SU-DHL-6 (cell line): ENCODE data around the gene MFSD6.

ENCODE experiments used
- H2AFZ ChIP-seq: fragments of 200-600 bp; sonication (generic); 2 replicates; pipeline ENCODE4 v1.6.1; 2014; ENCODE audit warnings: low read depth, mild to moderate bottlenecking, moderate library complexity, mixed read lengths, antibody characterized with exemption, low read length; ENCODE audit not compliant: severe bottlenecking
- H3F3A ChIP-seq: fragments of 200-600 bp; shearing (Covaris generic); 2 replicates; pipeline ENCODE4 v1.6.0; 2016; ENCODE audit warnings: antibody characterized with exemption, mild to moderate bottlenecking; ENCODE audit not compliant: insufficient read depth
- H3K27ac ChIP-seq: fragments of 200-600 bp; sonication (generic); 2 replicates; pipeline ENCODE4 v1.5.1; 2016; ENCODE audit warnings: low read depth, mild to moderate bottlenecking, low read length, moderate library complexity, mixed read lengths
- H3K27me3 ChIP-seq: fragments of 200-600 bp; sonication (generic), shearing (Covaris generic); 2 replicates; pipeline ENCODE4 v1.6.0; 2014; ENCODE audit warnings: mild to moderate bottlenecking, low read length
- H3K36me3 ChIP-seq: fragments of 200-600 bp; sonication (generic); 2 replicates; pipeline ENCODE4 v1.6.1; 2014; ENCODE audit warnings: mild to moderate bottlenecking, low read length, mixed read lengths
- H3K4me2 ChIP-seq: fragments of 300-600, 200-600 bp; shearing (Covaris generic), sonication (generic); 2 replicates; pipeline ENCODE4 v1.6.0; 2014; ENCODE audit warnings: low read length, low read depth, mild to moderate bottlenecking; ENCODE audit not compliant: poor library complexity, severe bottlenecking
- H3K4me3 ChIP-seq: fragments of 200-600 bp; sonication (generic); 2 replicates; pipeline ENCODE4 v1.5.1; 2014; ENCODE audit warnings: antibody characterized with exemption, low read length, mild to moderate bottlenecking, mixed read lengths; ENCODE audit not compliant: insufficient read depth, poor library complexity, severe bottlenecking
- H3K79me2 ChIP-seq: fragments of 200-600 bp; sonication (generic); 2 replicates; pipeline ENCODE4 v1.6.1; 2014; ENCODE audit warnings: mild to moderate bottlenecking, low read length, moderate library complexity; ENCODE audit not compliant: insufficient read depth
- H3K9ac ChIP-seq: fragments of 200-600 bp; sonication (generic); 2 replicates; pipeline ENCODE4 v1.7.0; 2014; ENCODE audit warnings: mild to moderate bottlenecking, low read length
- H3K9me2 ChIP-seq: fragments of 200-600 bp; sonication (generic); replicated peaks from 2 replicates; pipeline ENCODE4 v1.6.1; 2014; ENCODE audit warnings: low read length; ENCODE audit not compliant: insufficient read depth
- H3K9me3 ChIP-seq: fragments of 200-600 bp; sonication (generic); 2 replicates; pipeline ENCODE4 v1.6.1; 2014; ENCODE audit warnings: low read length, mixed read lengths; ENCODE audit not compliant: insufficient read depth
- H4K20me1 ChIP-seq: fragments of 200-600 bp; sonication (generic); 2 replicates; pipeline ENCODE4 v1.6.1; 2014; ENCODE audit warnings: low read depth, mild to moderate bottlenecking, antibody characterized with exemption, low read length, moderate library complexity, mixed read lengths
- CTCF ChIP-seq: fragments of 200-600 bp; sonication (generic); IDR thresholded peaks from one replicate; pipeline ENCODE4 v1.5.1; 2017; ENCODE audit warnings: antibody characterized with exemption, mild to moderate bottlenecking, low read length, moderate library complexity; ENCODE audit not compliant: insufficient read depth, poor library complexity, severe bottlenecking
- EZH2phosphoT487 ChIP-seq: fragments of 200-600 bp; sonication (generic), shearing (Covaris generic); conservative IDR thresholded peaks from 2 replicates; pipeline ENCODE4 v1.6.1; 2018; ENCODE audit warnings: mild to moderate bottlenecking, antibody characterized with exemption, low read length, moderate library complexity, mixed read lengths

Gene MFSD6

GRCh38 chr2:190432567-190433231 is 24.5 kb downstream of the MFSD6 start:
- H3K9me2 ChIP-seq: no peaks in the 10 kb centered on the region
- H4K20me1 ChIP-seq: no peaks in the 10 kb centered on the region
- H3K4me2 ChIP-seq: no peak overlapping the region
- TF ChIP-seq CTCF (no peak), EZH2phosphoT487 (no peak)
- no peaks in the 10 kb centered on the region for H3K9me3 ChIP-seq
- no peak overlapping the region for H3K27ac ChIP-seq
- no peaks in the 10 kb centered on the region for H3K36me3 ChIP-seq
- no peaks in the 10 kb centered on the region for H3F3A ChIP-seq
- H3K4me3 ChIP-seq: no peak overlapping the region
- H3K79me2 ChIP-seq: no peaks in the 10 kb centered on the region
- no peaks in the 10 kb centered on the region for H3K27me3 ChIP-seq
- H2AFZ ChIP-seq: no peak overlapping the region
- H3K9ac ChIP-seq: no peak overlapping the region

DNA sequence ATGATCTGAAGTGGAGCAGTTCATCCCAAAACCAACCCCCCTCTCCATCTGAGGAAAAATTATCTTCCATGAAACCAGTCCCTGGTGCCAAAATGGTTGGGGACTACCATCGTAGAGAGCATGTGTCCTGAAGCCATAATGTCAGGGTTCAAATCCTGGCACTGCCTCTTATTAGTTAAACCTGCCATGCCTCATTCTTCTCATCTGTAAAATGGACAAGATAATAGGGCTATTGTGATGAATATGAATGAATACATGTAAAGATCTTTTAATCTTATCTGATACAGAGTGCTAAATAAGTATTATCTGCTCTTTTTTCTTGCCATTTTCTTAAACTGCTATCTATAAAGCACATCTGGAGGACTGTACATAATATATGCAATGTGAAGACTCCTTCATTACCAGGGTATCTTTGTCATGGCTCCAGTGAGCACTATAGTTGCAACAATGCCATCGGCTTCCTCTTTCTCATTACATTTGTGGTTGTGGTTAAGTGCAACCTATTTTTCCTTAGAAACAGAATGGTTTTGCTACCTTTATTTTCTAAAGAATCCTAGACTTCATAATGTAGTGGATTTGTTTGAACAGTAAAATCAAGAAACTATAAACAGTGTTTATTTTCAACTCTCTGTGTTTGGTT is 27.0 kb downstream of the MFSD6 start:
- TF ChIP-seq CTCF (no peak), EZH2phosphoT487 (no peak)
- H4K20me1 ChIP-seq: no peaks in the 10 kb centered on the region
- H3K4me3 ChIP-seq: no peak overlapping the region
- no peak overlapping the region for H3K4me2 ChIP-seq
- no peak overlapping the region for H3K9ac ChIP-seq
- no peaks in the 10 kb centered on the region for H3K79me2 ChIP-seq
- no peaks in the 10 kb centered on the region for H3F3A ChIP-seq
- no peaks in the 10 kb centered on the region for H3K36me3 ChIP-seq
- no peaks in the 10 kb centered on the region for H3K27me3 ChIP-seq
- H3K9me2 ChIP-seq: no peaks in the 10 kb centered on the region
- H2AFZ ChIP-seq: no peak overlapping the region
- no peaks in the 10 kb centered on the region for H3K9me3 ChIP-seq
- no peak overlapping the region for H3K27ac ChIP-seq

DNA sequence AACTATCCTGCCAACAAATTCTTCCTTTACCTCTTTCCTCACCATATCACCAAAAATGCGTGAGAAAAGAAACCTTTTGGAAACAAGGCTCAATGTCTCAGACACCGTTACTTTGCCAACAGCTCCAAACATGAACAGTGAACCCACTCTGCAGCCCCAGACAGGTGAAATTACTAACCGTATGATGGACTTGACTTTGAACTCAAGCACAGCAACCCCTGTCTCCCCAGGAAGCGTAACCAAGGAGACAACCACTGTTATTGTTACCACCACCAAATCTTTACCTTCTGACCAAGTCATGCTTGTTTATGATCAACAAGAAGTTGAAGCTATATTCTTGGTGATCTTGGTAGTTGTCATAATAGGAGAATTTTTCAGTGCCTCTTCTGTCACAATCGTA is 28.4 kb downstream of the MFSD6 start:
- no peaks in the 10 kb centered on the region for H3K9me3 ChIP-seq
- no peaks in the 10 kb centered on the region for H3K27me3 ChIP-seq
- no peaks in the 10 kb centered on the region for H3K36me3 ChIP-seq
- H3K4me2 ChIP-seq: no peak overlapping the region
- no peak overlapping the region for H3K9ac ChIP-seq
- H3K4me3 ChIP-seq: no peak overlapping the region
- H3K9me2 ChIP-seq: no peaks in the 10 kb centered on the region
- no peak overlapping the region for H3K27ac ChIP-seq
- no peaks in the 10 kb centered on the region for H4K20me1 ChIP-seq
- no peaks in the 10 kb centered on the region for H3F3A ChIP-seq
- no peak overlapping the region for H2AFZ ChIP-seq
- TF ChIP-seq CTCF (no peak), EZH2phosphoT487 (no peak)
- H3K79me2 ChIP-seq: no peaks in the 10 kb centered on the region
